Measurements from ENCODE around the gene GRIN2B. TPM values are rescaled to one million over a fixed set of nuclear protein-coding genes. Genes with fewer than 3 reads are reported as not detected.

The GRIN2B gene
- total RNA-seq (2011; cell fraction: chromatin; rRNA removed; ENCODE audit: low replicate concordance) = not detected in 2 replicates
- not detected in 2 replicates for total RNA-seq (2011; cell fraction: nucleolus; rRNA removed)
- not detected in 2 replicates for total RNA-seq (2011; cell fraction: nucleoplasm; rRNA removed)
- total RNA-seq (2014; rRNA removed) = not detected in 2 replicates
- total RNA-seq (2014; rRNA removed; fragmentation: Illumina TruSeq; extraction: Trizol) = not detected in 2 replicates
- not detected in 2 replicates for total RNA-seq (2015; rRNA removed; fragmentation: Illumina TruSeq; extraction: Trizol)
- not detected in 2 replicates for total RNA-seq (2021)
- polyA plus RNA-seq (2011; rRNA removed) = not detected in 2 replicates
- not detected in 2 replicates for polyA plus RNA-seq (2011; cell fraction: cytosol; rRNA removed)
- not detected in 2 replicates for polyA plus RNA-seq (2011; cell fraction: nucleus; rRNA removed)
- polyA plus RNA-seq (2012) = not detected in 2 replicates
- not detected in 2 replicates for polyA plus RNA-seq (2014; fragmentation: Illumina TruSeq; extraction: Trizol)
- polyA plus RNA-seq (2014; fragmentation: Nextera tagmentation; extraction: Ambion mirVana) = not detected
- polyA plus RNA-seq (2014; rRNA removed) = not detected in 2 replicates
- polyA minus RNA-seq (2011; rRNA and poly(A)+ RNA removed) = not detected in 2 replicates
- not detected in 2 replicates for polyA minus RNA-seq (2011; cell fraction: cytosol; rRNA and poly(A)+ RNA removed)
- not detected in 2 replicates for polyA minus RNA-seq (2011; cell fraction: nucleus; rRNA and poly(A)+ RNA removed)
- Bru-seq, nascent RNA = percentile 1 among the genes with signal in this experiment
- percentile 3 among the genes with signal in this experiment for BruChase-seq, experiment 1, labeled RNA remaining after a 2-hour chase
- BruChase-seq, experiment 2, labeled RNA remaining after a 6-hour chase = percentile 5 among the genes with signal in this experiment
- long read RNA-seq, experiment 1 = 0 reads
- long read RNA-seq, experiment 2, partial matches to known transcripts = 0 of 1 reads
- long read RNA-seq, experiment 2, other reads (novel, unspliced or antisense) = 1 of 1 reads
- long read RNA-seq, experiment 3 = 0 reads

- no peak for ATAC-seq
- ChIA-PET POLR2A (no interaction called here), CTCF (ENCODE audit: low intra/inter-chr PET ratio) (no interaction called here)
- intact Hi-C loops (cut with micrococcal nuclease) = no loop called here
- DNase-seq (ENCODE audit: extremely low read depth in 1 of 4, low spot score in 3 of 4) = no peak
- Histone ChIP-seq H4K20me1 (replicated peaks; ENCODE audit: control insufficient read depth, insufficient read depth, low read length) (no peaks in the 10 kb centered on the region), H3K27me3 (ENCODE audit: control insufficient read depth in 2 of 2, insufficient read depth in 2 of 2, low read length in 2 of 2) (no peaks in the 10 kb centered on the region; a peak in 1 of 5 replicates), H3K36me3 (ENCODE audit: control insufficient read depth, insufficient read depth, low read length) (no peaks in the 10 kb centered on the region), H3K9me3 (replicated peaks; ENCODE audit: control insufficient read depth, insufficient read depth, low read depth, low read length) (no peaks in the 10 kb centered on the region), H3K4me3 (no peak within 1 kb of the TSS), H3K4me2 (ENCODE audit: insufficient read depth, low read length) (no peak within 1 kb of the TSS), H3K27ac (ENCODE audit: extremely low read depth, low read depth, low read length) (no peak within 1 kb of the TSS), H3K79me2 (ENCODE audit: control insufficient read depth, insufficient read depth, low read length) (no peaks in the 10 kb centered on the region), H3K4me1 (replicated peaks in 1 of 2; ENCODE audit: control insufficient read depth in 2 of 2, insufficient read depth in 2 of 2, low read length in 2 of 2) (no peaks in the 10 kb centered on the region; a peak in 1 of 5 replicates), H2AFZ (ENCODE audit: low read depth, low read length) (no peak within 1 kb of the TSS), H3K9ac (ENCODE audit: insufficient read depth in 1 of 2, low read depth in 2 of 2, low read length in 2 of 2) (no peak within 1 kb of the TSS), H3K9me1 (ENCODE audit: control insufficient read depth, insufficient read depth, low read length) (no peaks in the 10 kb centered on the region)
- in situ Hi-C loops (cut with MboI) = no loop called here
- WGBS (ENCODE audit: insufficient coverage, low coverage, missing lambda C conversion rate) = 34% methylated on average over 18 of the region's 37 CpGs
- no TSS peak for BruUV-seq (replicated peaks)
- FAIRE-seq = no peak
- TF ChIP-seq ZNF695 (CRISPR knock-in tag; IDR thresholded peaks at IDR 0.05) (no peak), PCBP2 (IDR thresholded peaks at IDR 0.05; ENCODE audit: low read depth, low read length, poor library complexity, severe bottlenecking) (no peak), ZNF766 (CRISPR knock-in tag; conservative IDR thresholded peaks at IDR 0.05) (no peak), MTA1 (IDR thresholded peaks at IDR 0.05; ENCODE audit: borderline replicate concordance) (no peak), ZNF121 (CRISPR knock-in tag; conservative IDR thresholded peaks at IDR 0.05) (no peak)
- TF ChIP-seq, protein P1, sequence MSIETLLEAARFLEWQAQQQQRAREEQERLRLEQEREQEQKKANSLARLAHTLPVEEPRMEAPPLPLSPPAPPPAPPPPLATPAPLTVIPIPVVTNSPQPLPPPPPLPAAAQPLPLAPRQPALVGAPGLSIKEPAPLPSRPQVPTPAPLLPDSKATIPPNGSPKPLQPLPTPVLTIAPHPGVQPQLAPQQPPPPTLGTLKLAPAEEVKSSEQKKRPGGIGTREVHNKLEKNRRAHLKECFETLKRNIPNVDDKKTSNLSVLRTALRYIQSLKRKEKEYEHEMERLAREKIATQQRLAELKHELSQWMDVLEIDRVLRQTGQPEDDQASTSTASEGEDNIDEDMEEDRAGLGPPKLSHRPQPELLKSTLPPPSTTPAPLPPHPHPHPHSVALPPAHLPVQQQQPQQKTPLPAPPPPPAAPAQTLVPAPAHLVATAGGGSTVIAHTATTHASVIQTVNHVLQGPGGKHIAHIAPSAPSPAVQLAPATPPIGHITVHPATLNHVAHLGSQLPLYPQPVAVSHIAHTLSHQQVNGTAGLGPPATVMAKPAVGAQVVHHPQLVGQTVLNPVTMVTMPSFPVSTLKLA (conservative IDR thresholded peaks at IDR 0.05) = no peak
- TF ChIP-seq, protein P2, sequence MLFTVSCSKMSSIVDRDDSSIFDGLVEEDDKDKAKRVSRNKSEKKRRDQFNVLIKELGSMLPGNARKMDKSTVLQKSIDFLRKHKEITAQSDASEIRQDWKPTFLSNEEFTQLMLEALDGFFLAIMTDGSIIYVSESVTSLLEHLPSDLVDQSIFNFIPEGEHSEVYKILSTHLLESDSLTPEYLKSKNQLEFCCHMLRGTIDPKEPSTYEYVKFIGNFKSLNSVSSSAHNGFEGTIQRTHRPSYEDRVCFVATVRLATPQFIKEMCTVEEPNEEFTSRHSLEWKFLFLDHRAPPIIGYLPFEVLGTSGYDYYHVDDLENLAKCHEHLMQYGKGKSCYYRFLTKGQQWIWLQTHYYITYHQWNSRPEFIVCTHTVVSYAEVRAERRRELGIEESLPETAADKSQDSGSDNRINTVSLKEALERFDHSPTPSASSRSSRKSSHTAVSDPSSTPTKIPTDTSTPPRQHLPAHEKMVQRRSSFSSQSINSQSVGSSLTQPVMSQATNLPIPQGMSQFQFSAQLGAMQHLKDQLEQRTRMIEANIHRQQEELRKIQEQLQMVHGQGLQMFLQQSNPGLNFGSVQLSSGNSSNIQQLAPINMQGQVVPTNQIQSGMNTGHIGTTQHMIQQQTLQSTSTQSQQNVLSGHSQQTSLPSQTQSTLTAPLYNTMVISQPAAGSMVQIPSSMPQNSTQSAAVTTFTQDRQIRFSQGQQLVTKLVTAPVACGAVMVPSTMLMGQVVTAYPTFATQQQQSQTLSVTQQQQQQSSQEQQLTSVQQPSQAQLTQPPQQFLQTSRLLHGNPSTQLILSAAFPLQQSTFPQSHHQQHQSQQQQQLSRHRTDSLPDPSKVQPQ (CRISPR knock-in tag; IDR thresholded peaks at IDR 0.05; ENCODE audit: borderline replicate concordance) = no peak
- TF ChIP-seq, protein P3, sequence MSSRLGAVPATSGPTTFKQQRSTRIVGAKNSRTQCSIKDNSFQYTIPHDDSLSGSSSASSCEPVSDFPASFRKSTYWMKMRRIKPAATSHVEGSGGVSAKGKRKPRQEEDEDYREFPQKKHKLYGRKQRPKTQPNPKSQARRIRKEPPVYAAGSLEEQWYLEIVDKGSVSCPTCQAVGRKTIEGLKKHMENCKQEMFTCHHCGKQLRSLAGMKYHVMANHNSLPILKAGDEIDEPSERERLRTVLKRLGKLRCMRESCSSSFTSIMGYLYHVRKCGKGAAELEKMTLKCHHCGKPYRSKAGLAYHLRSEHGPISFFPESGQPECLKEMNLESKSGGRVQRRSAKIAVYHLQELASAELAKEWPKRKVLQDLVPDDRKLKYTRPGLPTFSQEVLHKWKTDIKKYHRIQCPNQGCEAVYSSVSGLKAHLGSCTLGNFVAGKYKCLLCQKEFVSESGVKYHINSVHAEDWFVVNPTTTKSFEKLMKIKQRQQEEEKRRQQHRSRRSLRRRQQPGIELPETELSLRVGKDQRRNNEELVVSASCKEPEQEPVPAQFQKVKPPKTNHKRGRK (tag; IDR thresholded peaks at IDR 0.05) = no peak
- TF ChIP-seq, protein P4, sequence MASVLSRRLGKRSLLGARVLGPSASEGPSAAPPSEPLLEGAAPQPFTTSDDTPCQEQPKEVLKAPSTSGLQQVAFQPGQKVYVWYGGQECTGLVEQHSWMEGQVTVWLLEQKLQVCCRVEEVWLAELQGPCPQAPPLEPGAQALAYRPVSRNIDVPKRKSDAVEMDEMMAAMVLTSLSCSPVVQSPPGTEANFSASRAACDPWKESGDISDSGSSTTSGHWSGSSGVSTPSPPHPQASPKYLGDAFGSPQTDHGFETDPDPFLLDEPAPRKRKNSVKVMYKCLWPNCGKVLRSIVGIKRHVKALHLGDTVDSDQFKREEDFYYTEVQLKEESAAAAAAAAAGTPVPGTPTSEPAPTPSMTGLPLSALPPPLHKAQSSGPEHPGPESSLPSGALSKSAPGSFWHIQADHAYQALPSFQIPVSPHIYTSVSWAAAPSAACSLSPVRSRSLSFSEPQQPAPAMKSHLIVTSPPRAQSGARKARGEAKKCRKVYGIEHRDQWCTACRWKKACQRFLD (CRISPR knock-in tag; IDR thresholded peaks at IDR 0.05) = no peak
Observed at GRCh38 chr12:13981296-13981962, at the start of gene GRIN2B. GRIN2B (minus strand) TSS chr12:13981602; CDS start chr12:13866208, 115,394 bp downstream.
